Chondrocyte (in vitro differentiated cells): ENCODE data around the gene DCUN1D3. TPM values are rescaled to one million over a fixed set of nuclear protein-coding genes. Genes with fewer than 3 reads are reported as not detected.

Source experiments
- DNase-seq: peaks from one replicate; pipeline ENCODE4 v3.0.0; 2021; ENCODE audit warnings: mixed read lengths, low spot score
- H3K27ac Mint-ChIP-seq: one replicate; pipeline ENCODE4 v1.8.0; 2021; ENCODE audit warnings: mild to moderate bottlenecking, moderate library complexity, mixed read lengths; ENCODE audit not compliant: unreplicated experiment
- H3K27me3 Mint-ChIP-seq: 2 replicates; pipeline ENCODE4 v1.8.0; 2021; ENCODE audit warnings: low read depth, mixed read lengths
- H3K36me3 Mint-ChIP-seq: 2 replicates; pipeline ENCODE4 v1.8.0; 2021; ENCODE audit warnings: low read depth, mixed read lengths
- H3K4me1 Mint-ChIP-seq: 2 replicates; pipeline ENCODE4 v1.8.0; 2021; ENCODE audit warnings: low read depth, mild to moderate bottlenecking, mixed read lengths
- H3K4me3 Mint-ChIP-seq: one replicate; pipeline ENCODE4 v1.8.0; 2021; ENCODE audit warnings: mild to moderate bottlenecking, moderate library complexity, mixed read lengths; ENCODE audit not compliant: unreplicated experiment
- H3K9me3 Mint-ChIP-seq: 2 replicates; pipeline ENCODE4 v1.8.0; 2021; ENCODE audit warnings: low read depth, mixed read lengths
- CTCF ChIP-seq: fragments of 200-600 bp; sonication (generic); IDR thresholded peaks from 2 replicates; pipeline ENCODE4 v1.5.0; 2021; ENCODE audit warnings: antibody characterized with exemption, mild to moderate bottlenecking, moderate library complexity
- total RNA-seq: library from RNA; stranded (reverse); gene quantifications from 3 replicates; pipeline ENCODE4 v1.2.1, GENCODE V29; 2021

The DCUN1D3 gene
- total RNA-seq, 1 donor from 2014 or later: 44.4 TPM

GRCh38 chr16:20886320-20886719, 13.8 kb downstream of the DCUN1D3 start:
- Mint-ChIP-seq H3K4me1 (peaks cover 42% of the 10 kb centered on the region), H3K4me3 (no peak overlapping the region), H3K9me3 (no peaks in the 10 kb centered on the region), H3K27ac (no peak overlapping the region), H3K36me3 (peaks cover 2% of the 10 kb centered on the region), H3K27me3 (no peaks in the 10 kb centered on the region)
- TF ChIP-seq CTCF: no peak
- no peak for DNase-seq

- no peaks in the 10 kb centered on the region for H3K36me3 Mint-ChIP-seq
- no peak overlapping the region for H3K4me3 Mint-ChIP-seq
- H3K4me1 Mint-ChIP-seq: peaks cover 52% of the 10 kb centered on the region
- no peaks in the 10 kb centered on the region for H3K27me3 Mint-ChIP-seq
- H3K9me3 Mint-ChIP-seq: no peaks in the 10 kb centered on the region
- no peak overlapping the region for H3K27ac Mint-ChIP-seq
- DNase-seq: no peak
- TF ChIP-seq CTCF: no peak
These were observed 16.0 kb downstream of the DCUN1D3 start for GRCh38 chr16:20884240-20884556.

GRCh38 chr16:20883554-20884239, 16.5 kb downstream of the DCUN1D3 start:
- Mint-ChIP-seq H3K4me3 (no peak overlapping the region), H3K27me3 (no peaks in the 10 kb centered on the region), H3K27ac (no peak overlapping the region), H3K36me3 (no peaks in the 10 kb centered on the region), H3K4me1 (peaks cover 57% of the 10 kb centered on the region), H3K9me3 (no peaks in the 10 kb centered on the region)
- DNase-seq: no peak
- TF ChIP-seq CTCF: no peak

- peak overlapping the region; percentile 88 for H3K27ac Mint-ChIP-seq
- peaks cover 4% of the 10 kb centered on the region for H3K9me3 Mint-ChIP-seq
- H3K36me3 Mint-ChIP-seq: no peaks in the 10 kb centered on the region
- no peak overlapping the region for H3K4me3 Mint-ChIP-seq
- H3K4me1 Mint-ChIP-seq: peaks cover 69% of the 10 kb centered on the region
- no peak for DNase-seq
- no peak for TF ChIP-seq CTCF
- no peaks in the 10 kb centered on the region for H3K27me3 Mint-ChIP-seq
These were observed 18.7 kb downstream of the DCUN1D3 start for GRCh38 chr16:20881503-20881878.

GRCh38 chr16:20880867-20881502, 19.2 kb downstream of the DCUN1D3 start:
- Mint-ChIP-seq H3K27me3 (no peaks in the 10 kb centered on the region), H3K27ac (peak overlapping the region; percentile 88), H3K4me3 (no peak overlapping the region), H3K9me3 (peaks cover 4% of the 10 kb centered on the region), H3K36me3 (no peaks in the 10 kb centered on the region), H3K4me1 (peaks cover 68% of the 10 kb centered on the region)
- no peak for TF ChIP-seq CTCF
- DNase-seq: no peak
